Inferior parietal cortex (tissue), 1 donor: ENCODE results near the gene GTF2IRD1.
A peak's percentile ranks its signal among the peaks of the same experiment; 100 is the strongest.
"Not testable (repeated sequence)": the region's sequence is repeated elsewhere in the genome, so short reads cannot be mapped to it uniquely, and the experiment has no call there.

Source experiments
- DNase-seq: peaks from one replicate; pipeline ENCODE4 v3.0.0-alpha.2; 2016; ENCODE audit errors: extremely low spot score

GTF2IRD1 gene

DNA sequence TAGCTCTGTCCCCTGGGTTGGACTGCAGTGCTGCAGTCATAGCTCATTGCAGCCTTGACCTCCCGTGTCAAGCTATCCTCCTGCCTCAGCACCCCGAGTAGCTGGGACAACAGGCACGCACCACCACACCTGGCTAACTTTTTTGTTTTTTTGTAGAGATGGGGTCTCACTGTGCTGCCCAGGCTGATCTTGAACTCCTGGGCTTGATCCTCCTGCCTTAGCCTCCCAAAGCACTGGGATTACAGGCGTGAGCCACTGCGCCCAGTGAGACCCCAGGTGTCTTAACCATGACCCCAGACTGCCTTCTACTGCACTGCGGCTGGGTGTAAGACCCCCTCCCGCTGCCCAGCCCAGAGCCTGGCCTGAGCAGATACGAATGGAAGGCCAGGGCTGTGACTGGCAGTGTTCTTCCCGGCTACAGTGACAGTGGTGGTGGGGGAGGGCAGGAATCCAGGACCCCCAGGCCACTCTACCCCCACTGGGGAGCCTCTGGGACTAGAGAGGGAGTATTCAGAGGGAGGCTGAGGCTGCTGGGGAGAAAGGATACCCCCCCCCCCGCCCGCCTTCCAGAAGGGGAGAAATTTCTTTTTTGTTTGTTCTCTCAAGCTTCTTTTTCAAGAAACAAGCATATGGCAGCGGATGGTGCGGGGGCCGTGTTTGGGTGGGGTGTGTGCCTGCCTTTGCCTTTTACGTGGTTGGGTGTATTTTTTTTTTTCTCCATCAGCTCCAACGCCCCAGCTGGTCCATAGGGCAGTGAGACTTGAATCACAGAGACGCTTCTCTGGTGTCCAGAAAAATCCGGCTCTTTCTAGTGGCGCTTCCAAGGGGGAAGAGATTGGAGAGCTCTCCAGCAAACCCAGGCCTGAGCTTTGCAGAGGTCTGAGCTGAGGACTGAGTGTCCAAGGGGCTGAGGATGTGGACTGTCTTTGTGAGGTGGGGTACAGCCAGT, 36.6 kb downstream of the GTF2IRD1 start:
- DNase-seq = peak; percentile 70

DNA sequence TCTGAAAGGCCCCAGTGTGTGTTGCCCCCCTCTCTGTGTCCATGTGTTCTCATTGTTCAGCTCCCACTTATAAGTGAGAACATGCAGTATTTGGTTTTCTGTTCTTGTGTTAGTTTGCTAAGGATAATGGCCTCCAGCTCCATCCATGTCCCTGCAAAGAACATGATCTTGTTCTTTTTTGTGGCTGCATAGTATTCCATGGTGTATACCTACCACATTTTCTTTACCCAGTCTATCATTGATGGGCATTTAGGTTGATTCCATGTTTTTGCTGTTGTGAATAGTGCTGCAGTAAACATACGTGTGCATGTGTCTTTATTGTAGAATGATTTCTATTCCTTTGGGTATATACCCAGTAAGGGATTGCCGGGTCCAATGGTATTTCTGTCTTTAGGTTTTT, 37.8 kb downstream of the GTF2IRD1 start:
- not testable (repeated sequence) for DNase-seq

DNA sequence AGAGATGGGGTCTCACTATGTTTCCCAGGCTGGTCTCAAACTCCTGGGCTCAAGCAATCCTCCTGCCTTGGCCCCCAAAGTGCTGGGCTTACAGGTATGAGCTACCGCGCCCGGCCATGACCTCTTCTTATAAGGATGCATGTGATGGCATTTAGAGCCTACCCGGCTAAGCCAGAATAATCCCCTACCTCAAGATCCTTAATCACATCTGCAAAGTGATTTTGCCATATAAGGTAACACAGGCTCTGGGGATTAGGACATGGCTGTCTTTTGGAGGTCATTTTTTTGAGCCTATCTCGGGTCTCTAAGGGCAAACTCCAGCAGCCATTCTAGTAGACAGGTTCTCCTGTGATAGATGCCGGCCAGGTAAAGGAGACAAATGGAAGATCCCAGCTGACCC, 39.6 kb downstream of the GTF2IRD1 start:
- no peak for DNase-seq

DNA sequence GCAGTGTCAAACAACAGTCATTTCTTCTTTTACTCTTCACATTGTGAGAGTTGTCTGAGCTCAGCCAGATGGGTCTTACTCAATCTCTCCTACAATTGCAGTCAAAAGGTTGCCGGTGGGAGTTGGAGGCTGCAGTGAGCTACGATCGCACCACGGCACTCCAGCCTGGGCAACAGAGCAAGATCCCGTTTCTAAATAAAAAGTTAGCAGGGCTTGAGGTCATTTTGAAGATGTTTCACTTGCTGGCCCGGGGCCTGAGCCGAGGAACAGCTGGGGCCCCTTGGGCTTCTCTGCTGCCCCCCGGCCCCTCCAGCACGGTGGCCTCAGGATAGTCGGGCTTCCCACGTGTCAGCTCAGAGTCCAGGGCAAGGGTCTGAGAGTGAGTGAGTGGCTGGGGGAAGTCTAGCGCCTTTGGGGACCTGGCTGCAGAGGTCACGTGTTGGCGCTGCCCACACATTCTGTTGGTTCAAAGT, 40.4 kb downstream of the GTF2IRD1 start:
- DNase-seq = no peak

DNA sequence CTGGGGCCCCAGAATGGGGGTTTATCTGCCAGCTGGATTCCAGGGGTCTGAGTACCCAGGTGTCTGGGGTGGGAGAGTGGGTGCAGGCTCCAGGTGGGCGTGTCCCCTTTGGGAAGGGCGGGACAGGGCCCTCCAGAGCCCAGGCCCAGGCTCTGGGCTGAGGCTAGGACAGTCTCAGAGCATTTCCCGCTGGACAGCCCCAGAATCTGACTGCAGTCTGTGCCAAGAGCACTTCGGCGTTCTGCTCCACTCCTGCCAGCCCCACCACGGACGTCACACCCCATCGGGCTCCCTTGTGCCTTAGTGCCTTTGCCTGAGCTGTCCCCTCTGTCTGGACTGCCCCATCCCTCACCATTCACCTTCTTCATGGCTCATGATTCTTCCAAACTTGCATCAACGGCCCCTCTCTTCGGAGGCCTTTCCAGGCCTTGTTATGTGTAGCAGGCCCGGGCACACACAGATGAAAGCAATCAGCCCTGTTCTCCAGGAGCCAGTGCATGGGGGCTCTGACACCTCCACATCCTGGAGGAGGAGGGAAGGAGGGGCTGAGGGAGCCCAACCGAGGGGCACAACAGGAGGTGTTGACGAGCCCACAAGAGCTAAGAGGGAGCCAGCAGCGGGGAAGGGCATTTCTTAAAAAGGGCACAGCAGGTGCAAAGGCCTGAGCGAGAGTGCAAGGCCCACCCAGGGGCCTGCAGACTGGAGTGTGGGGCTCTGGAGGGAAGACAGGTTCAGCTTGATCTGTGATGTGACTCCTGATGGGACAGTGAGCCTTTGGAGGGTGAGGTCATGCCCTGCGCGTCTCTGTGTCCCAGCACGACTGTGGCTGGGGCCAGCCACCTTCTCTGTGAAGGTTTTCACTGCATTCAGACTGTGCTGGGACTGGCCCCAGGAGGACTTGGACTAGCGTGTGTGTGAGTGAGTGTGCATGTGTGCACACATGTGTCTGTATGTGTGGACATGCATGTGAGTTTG, 41.7 kb downstream of the GTF2IRD1 start:
- DNase-seq = no peak

DNA sequence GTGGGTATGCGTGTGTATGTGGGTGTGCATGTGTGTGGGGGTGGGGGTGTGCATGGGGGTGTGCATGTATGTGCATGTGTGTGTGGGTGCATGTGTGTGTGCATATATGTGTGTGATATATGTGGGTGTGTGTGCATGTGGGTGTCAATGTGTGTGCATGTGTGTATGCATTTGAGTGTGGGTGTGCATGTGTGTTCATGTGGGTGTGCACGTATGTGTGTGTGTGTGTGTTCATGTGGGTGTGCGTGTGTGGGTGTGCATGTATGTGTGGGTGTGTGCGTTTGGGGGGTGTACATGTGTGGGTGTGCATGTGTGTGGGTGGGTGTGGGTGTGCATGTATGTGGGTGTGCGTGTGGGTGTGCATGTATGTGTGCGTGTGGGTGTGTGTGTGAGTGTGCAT, 42.6 kb downstream of the GTF2IRD1 start:
- no peak for DNase-seq

DNA sequence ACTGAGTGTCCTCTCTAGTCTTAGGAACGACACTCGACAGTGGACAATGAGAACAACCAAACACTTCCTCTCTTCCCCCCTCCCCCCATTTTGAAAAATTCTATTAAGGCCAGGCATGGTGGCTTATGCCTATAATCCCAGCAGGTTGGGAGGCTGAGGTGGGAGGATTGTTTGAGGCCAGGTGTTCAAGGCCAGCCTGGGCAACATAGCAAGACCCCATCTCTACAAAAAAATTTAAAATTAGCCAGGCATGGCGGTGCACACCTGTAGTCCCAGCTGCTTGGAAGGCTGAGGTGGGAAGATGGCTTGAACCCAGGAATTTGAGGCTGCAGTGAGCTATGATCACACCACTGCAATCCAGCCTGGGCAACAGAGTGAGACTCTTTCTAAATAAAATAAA, 43.1 kb downstream of the GTF2IRD1 start:
- DNase-seq = not testable (repeated sequence)

DNA sequence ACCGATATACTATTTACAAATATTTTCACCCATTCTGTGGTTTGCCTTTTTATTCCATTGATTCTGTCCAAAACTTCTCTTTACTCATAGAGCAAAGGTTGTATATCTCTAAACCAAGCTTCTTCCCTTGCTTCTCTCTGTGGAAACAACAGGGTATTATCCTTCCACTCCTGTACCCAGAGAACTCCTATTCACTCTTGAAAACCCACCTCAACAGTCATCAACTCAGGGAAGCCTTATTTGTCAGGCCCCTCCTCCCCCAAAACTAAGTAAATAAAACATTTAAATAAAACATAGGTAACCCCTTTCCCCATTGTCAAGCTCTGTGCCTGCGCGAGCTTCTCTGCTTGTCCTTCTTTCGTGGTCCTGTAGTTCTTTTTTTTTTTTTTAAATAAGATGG, 44.6 kb downstream of the GTF2IRD1 start:
- DNase-seq = no peak

DNA sequence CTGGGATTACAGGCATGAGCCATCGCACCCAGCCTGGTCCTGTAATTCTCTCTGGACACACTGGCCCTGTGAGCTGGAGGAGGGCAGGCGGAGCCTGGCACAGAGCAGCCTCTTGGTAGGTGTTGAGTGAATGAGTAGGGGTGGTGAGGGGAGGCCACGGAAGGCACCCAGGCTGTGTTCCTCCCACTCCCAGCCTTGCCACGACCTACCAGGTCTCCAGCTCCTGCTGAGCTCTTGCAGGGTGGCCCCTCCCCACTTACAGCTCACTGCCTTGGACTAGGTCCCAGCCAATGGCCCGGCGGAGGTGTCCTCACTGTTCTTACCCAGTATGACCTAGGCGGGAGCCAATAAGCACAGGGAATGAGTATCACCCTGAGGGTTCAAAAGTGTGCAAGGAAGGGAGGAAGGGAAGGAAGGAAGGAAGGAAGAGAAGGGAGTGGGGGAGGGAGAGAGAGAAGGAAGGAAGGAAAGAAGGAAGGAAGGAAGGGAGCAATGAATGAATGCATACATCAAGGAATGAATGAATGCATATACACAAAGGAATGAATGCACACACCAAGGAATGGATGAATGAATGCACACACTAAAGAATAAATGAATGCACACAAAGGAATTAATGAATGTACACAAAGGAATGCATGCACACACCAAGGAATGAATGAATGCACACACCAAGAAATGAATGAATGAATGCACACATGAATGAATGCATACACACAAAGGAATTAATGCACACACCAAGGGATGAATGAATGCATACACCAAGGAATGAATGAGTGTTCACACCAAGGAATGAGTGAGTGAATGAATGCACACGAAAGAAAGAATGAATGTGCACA, 45.5 kb downstream of the GTF2IRD1 start:
- no peak for DNase-seq

DNA sequence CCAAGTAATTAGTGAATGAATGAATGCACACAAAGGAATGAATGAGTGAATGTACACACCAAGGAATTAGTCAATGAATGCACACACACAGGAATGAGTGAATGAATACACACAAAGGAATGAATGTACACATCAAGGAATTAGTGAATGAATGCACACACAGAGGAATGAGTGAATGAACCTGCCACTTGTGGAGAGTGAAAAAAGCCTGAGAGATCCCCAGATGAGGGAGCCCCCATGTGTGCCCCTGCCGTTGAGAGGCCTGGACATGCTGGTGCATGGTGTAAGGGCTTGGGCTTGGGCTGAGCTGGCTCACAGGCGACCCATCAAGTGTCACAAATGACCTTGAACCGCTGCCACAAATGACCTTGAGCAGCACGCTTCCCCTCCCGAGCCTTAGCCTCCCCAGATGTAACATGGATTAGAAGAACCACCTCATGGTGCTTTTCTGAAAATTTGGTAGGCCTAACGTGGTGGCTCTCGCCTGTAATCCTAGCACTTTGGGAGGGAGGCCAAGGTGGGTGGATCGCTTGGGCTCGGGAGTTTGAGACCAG, 46.2 kb downstream of the GTF2IRD1 start:
- DNase-seq = no peak

DNA sequence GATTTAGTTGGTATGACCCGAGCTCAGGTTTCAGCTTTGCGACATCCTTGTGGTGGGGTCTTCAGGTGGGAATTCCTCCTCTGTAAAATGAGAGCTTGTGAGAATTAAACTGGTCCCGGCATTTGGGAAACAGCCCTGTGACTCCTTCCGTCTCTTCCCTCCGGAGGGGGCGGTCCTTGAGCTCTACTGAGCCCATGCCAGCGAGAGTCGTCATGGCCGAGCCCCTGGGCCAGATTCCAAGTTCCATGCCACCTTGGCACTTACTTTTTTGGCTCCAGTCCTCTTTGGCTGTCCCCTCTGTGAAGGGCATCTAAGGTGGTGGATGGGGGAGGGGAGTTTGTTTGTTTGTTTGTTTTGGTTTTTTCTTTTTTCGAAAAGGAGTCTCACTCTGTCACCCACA, 47.6 kb downstream of the GTF2IRD1 start:
- DNase-seq = no peak

DNA sequence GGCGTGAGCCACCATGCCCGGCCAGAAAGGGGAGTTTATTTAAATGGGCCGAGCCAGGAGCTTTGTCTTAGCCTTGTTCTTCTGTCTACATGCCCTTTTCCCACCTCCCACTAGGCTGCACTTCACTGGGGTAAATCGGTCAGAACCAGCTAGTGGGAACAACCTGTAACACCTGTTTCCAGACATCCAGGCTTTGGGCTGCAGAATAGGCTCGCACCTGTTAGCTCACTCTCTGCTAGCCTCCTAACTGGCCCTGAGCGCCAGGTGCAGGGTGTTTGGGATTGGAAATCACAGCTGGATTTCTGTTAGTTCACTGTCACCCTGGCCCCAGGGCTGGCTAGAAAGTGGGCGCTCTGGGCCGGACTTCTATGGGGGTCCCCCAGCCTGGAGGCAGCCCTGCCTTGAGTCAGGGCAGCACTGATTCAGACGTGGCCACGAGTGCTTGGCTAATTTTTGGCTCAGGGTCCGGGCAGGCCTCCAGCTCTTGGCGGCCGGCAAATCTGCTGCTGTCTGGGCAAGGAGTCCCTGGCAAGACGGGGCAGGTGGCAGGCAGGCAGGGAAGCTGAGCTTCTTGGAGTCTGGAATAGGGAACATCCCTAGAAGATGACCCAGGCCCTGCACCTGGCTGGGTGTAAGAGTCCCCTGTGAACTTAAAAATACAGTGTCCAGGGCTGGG, 48.6 kb downstream of the GTF2IRD1 start:
- no peak for DNase-seq

DNA sequence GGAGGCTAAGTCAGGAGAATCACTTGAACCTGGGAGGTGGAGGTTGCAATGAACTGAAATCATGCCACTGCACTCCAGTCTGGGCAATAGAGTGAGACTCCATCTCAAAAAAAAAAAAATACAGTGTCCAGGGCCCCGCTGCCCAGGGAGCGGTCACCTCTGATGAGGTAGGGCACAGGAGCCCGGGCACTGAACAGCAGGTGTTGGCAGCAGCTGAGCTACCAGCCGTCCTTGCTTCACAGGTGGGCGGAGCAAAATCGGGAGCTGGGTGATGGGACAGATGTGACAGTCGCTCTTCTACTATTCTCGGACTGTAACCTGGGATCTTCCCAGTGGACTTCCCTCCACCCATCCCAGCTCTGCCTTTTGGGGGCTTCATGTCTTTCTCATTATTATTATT, 49.4 kb downstream of the GTF2IRD1 start:
- no peak for DNase-seq

DNA sequence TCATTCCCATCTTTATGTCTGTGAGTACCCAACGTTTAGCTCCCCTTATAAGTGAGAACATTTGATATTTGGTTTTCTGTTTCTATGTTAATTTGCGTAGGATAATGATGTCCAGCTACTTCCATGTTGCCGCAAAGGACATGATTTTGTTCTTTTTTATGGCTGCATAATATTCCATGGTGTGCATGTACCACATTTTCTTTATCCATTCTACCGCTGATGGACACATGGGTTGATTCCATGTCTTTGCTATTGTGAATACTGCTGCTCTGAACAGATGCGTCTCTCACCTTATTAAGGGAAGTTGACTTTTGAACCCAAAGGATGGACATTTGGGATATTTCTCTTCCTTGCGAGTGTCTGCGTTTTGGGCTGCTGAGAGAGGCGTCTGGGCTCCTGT, 50.2 kb downstream of the GTF2IRD1 start:
- DNase-seq = no peak

DNA sequence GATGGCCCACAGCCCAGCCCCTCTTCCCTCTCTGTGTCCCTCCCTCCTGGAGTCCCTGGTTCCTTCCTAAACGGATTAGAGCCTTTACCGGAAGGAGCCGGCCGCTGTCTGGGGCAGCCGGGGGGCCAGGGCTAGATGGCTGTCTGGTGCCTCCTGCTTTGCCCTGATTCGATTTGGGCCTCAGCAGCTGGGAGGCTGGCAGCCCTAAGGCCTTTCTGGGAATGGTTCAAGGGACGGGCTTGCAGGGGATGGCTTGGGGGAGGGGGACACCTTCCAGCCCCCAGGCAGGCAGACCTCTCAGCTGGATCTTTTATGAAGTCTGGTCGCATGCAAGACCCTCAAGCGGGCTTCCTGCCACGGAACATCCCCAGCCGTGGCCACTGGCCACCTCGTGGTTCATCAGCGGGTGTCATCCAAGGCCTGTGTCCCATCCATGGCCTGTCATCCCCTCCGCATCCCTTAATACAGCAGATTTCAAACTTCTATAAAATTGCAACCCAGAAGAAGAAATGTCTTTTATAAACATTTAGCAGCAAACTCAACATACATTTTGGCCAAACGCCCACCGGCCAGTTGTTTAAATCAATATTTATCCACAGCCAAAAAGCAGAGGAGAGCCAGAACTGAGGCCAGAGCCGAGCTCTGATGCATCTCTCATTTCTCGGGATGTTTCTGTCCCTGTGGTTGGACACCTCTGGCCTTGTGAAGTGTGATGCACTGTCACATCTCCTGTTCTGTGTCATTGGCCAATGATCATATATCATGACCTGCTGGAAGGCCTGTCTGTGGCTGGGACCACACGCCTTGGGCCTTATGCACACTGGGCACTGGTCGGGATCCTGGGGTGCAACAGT, 52.0 kb downstream of the GTF2IRD1 start:
- no peak for DNase-seq

DNA sequence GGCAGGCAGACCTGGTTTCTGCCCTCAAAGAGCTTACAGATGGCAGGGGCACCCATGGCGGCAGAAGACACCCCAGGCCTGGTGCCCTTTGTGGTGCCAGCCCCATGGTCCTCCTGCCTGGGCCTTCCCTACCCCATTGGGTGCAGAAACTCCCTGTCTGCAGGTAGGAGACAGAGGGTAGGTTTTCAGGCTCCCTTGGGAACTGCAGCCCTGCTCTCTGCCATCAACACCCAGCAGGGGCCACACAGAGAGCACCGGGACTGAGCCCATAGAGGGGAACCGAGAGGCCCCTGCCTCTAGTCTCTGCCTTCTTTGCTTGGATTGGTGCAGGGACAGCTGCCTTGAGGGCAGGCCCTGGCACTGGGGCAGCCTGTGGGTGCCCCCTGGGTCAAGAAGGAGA, 52.6 kb downstream of the GTF2IRD1 start:
- no peak for DNase-seq

DNA sequence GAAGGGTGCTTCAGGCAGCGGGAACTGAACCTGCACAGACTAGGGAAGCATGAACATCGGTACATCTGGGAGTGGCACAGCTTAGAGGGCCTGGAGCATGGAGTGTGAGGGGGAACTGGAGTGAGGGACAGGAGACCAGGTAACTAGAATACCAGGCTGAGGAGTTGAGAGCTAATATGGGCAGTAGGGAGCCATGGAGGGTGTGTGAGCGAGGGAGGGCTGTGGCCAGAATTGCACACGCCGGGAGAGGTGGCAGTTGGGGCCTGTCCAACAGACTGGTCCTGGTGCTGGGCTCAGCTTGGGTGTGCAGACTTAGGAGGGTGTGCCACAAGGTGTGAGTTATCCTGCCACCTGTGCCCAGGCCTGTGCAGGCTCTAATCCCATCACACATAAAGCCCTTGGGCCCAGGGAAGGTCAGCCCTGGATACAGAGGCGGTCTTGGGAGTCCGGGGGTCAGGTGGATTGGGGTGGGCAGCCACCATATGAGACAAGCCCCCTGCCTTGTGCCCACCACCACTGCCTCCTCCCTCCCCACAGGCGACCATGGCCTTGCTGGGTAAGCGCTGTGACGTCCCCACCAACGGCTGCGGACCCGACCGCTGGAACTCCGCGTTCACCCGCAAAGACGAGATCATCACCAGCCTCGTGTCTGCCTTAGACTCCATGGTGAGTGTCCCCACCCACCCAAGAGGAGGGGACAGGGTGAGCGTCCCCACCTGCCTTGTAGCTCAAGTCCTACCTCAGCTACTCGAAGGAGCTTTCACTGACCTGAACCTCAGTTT, 54.0 kb downstream of the GTF2IRD1 start:
- DNase-seq = no peak

DNA sequence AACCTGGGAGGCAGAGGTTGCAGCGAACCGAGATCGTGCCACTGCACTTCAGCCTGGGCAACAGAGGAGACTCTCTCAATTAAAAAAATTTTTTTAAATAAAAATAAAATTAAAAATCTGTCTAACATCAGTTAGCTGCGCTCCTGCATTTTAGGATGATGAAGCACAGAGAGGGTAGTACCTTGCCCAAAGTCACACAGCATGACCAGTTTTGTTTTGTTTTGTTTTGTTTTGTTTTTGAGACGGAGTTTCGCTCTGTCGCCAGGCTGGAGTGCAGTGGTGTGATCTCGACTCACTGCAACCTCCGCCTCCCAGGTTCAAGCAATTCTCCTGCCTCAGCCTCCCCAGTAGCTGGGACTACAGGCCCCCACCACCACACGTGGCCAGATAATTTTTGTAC, 55.7 kb downstream of the GTF2IRD1 start:
- not testable (repeated sequence) for DNase-seq

DNA sequence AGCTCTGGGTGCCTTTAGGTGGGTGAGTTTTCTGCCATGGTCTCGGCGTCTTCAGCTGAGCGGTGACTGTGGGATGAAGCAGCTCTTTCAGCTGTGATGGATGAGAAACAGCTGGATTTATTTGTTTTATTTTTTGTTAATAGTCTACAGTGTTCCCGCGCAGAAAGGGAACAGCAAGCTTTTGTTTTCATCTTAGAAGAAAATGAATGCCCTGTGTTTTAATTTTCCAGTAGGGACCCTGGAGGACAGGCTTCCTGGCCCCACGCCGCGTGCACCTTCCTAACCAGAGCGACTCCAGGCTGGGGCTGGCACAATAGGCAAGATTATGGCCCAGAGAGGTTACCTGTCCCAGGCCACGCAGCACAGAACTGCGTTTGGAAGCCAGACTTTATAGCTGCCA, 57.6 kb downstream of the GTF2IRD1 start:
- no peak for DNase-seq
